HG03460 (cell line): ENCODE measurements around the gene CHST3.
"Not testable (repeated sequence)": the region's sequence is repeated elsewhere in the genome, so short reads cannot be mapped to it uniquely, and the experiment has no call there.

Experiments
- ATAC-seq: cut with Tn5 transposase; IDR thresholded peaks from one replicate; pipeline ENCODE4 v1.9.1; 2021; ENCODE audit not compliant: unreplicated experiment

The CHST3 gene

DNA sequence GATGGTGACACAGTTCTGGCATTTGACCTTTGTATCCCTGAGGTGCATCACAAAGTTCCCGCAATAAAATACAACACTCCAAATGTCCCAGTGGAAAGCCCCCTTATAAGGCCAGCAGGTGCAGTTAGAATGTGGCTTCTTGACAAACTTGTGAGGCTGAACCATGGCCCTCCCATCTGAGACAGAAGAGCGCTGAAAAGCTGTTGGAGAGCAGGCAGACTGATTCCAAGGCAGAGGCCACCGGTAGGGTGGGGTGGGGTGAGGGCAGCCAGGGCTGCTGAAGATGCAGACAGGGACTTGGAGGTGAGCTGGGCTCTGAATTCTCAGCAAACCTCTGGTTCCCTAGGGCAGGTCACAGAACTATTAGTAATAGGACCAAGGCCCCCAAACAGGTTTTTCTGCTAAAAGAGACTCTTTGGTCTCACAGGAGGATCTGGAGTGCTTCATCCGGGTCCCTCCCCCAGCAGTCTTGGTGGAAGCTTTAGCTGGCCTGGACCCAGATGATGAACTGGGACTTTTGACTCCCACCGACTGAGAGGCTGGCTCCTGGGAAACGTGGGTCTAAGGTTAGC, 15.6 kb upstream of the CHST3 start:
- ATAC-seq = no peak

DNA sequence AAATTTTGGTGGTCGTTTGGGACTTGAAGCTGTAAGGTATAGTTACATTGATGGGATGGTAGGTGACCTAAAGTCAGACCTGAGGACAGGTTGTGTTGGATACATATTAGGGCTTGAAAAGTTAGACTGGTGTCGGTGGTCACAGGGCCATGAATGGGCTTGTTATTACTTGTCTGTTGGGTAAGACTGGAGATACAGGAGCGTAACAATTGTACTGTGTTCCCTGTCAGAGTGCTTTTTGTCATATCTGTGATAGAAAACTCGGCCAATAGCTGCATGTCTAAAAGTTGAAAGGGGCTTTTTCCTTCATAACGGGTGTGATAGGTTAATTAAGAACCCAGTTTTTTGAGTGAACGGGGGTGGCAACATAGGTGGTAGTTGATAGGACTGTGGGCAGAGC, 13.5 kb upstream of the CHST3 start:
- no peak for ATAC-seq

DNA sequence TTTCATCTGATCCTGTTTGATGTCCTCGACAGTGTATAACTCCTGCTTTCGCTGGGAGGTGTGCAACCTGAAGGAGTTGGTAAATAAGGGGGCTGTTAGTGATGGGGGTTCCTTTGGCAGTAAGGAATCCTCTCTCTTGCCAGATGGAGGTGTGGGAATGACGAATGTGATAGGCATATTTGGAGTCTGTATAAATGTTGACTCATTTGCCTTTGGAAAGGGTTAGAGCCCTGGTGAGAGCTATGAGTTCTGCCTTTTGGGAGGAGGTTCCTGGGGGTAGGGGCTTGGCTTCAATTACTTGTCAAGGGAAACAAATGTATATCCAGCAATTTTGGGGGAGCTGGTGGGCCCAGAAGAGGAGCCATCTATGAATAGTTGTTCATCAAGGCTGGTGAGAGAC, 11.4 kb upstream of the CHST3 start:
- no peak for ATAC-seq

DNA sequence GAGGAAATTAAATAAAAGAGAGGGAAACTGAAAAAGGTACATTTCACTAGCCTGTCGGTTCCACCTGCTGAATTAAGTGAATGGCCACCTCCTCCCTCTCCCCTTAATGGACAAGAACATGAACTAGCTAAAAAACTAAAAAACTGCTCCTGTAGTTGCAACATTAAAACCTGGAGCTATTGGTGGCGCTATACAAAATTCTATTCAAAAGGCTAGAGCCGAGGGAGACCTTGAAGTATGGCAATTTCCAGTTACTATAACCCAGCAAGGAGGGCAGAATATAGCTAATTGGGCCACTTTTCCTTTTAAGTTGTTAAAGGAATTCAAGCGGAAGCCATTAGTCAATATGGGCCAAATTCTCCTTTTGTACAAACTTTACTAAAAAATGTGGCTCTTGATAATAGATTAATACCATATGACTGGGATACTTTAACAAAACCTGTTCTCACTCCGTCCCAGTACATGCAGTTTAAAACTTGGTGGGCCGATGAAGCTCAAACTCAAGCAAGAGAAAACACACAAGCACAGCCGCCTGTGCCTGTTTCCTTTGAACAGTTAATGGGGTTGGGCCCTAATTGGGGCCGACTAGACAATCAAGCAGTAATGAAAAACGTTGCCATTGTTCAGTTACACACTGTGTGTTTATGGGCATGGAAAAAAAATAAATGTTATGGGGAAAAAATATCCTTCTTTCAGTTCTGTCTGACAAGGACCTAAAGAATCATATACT, 6.5 kb upstream of the CHST3 start:
- no peak for ATAC-seq

DNA sequence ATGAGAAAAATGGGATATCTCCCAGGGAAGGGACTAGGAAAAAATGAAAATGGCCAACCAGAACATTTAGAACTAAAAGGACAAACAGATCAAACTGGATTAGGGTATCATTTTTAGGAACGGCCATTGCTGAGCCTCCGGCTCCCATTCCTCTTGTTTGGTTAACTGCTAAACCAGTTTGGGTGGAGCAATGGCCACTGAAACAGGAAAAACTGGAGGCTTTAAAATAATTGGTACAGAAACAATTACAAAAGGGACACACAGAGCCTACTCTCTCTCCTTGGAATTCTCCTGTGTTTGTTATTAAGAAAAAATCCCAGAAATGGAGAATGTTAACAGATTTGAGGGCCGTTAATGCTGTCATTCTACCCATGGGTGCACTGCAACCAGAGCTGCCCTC, 4.7 kb upstream of the CHST3 start:
- no peak for ATAC-seq

DNA sequence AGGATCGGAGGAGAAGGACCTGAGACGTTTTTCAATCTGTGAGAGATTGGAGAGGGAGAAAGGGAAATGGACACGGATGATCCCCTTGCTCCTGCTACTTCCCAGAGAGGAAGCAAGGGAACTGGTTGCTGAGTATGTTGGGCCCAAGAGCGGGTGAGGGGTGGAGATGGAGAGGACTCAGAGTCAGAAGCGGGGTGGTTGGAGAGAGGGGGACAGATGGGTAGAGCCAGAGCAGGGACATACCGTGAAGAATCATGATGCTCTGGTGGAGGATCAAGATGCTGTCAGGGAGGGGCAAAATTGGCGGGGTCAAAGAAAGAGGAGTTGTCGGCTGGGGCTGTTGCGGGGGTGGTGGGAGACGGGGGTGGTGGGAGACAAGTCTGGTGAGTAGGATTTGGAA, 2.4 kb upstream of the CHST3 start:
- ATAC-seq = no peak

DNA sequence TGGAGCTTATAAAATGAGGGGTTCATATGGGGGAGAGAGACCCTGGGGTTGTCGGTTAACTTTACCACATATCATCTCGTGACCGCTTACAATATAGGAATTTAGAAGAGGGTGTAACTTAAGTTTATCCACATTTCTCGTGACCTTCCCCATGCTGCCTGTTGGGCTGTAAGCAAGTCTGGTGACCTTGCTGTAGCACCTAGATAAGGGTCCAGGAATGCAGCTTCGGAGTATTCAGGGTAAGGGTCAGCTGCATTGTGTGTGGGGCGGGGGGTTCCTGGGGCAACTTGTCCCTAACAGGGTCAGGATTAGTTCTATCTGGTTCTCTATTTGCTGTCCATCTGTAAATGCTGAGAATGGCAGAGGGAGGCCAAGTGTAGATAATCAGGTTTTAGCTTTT, 1.3 kb upstream of the CHST3 start:
- ATAC-seq = no peak

DNA sequence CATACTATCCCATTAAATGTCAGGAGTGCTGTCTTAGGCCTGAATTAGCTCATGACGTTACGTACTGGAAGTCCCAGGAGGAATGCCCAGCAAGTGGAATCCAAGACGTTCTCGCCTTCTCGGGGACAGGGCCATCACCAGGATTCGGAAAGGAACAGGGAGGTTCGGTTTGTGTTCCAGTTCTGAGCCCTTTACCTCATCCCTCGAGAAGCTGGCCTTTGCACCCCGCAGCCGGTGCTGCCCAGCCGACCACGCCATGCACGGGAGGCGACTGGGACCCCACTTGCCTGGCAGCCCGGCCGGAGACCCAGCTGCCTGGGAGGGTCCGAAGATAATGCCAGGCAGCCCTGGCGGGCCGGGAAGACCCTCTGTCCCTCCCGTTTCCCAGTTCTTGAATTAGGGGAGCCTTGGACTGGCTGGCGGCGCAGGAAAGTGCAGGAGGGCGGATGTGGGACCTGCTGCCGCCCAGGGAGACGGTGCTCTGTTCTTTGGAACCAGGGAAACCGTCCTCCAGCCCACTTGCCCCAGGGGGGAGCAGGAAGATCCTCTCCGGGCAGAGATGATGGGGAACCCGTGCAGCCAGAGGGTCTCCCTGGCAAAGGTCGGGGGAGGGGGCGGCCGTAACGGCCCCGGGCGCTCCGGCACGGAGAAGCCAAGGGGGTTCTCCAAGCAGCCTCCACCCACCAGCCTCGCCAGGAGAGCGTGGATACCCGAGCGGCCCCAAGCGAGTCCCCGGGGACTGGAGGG, 671 bp upstream of the CHST3 start:
- no peak for ATAC-seq

DNA sequence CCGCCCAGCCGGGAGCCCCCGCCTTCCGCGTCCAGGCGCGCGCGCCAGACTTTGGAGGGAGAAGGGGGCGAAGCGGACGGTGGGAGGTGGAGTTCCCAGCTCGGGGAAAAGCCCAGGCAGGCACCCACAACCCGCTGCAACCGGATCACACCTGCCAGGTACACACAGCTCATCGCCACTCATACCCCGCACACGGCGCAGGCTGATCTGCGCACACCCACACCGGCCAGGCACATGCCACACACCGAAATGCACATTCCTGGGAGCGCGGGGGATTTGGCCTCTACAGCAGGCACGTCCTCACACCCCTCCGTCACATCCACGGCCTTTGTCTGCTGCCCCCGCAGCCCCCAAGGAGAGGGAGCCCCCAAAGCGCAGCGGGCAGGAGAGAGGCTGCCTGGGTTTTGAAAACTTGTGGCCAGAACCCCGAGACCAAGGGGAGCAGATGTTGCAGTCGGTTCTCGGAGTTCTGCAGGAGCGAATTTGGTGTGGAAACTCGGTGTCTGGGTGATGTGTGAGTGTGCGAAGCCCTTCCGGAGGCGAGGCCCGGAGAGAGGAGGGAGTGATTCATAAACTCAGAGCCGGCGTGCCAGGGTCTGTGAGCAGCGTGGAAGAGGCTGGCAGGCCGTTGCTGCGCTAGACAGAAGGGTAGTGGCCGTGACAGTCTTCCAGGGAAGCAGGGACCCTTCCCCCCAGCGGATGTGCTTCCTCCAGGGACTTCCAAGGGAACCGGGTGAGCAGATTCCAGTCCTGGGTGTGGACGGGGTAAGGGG, 734 bp downstream of the CHST3 start:
- ATAC-seq = no peak

DNA sequence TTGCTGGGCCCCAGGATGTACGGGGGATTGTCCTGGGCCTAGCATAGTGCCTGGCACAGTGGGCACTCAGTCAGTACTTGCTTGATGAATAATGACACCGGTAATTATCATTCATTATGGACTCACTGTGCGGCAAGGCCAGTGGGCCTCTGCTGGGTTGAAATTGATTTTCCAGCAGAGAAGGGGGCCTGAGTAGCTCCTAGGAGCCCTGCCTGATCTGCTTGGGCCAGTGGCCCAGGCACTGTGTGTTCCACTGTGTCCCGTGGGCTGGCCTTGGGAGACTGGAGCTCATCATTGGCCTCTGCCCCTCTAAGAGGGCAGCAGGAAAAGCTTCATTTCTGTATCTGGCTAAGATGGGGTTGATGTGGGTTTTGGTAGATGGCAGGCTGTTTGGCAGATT, 1.4 kb downstream of the CHST3 start:
- no peak for ATAC-seq

DNA sequence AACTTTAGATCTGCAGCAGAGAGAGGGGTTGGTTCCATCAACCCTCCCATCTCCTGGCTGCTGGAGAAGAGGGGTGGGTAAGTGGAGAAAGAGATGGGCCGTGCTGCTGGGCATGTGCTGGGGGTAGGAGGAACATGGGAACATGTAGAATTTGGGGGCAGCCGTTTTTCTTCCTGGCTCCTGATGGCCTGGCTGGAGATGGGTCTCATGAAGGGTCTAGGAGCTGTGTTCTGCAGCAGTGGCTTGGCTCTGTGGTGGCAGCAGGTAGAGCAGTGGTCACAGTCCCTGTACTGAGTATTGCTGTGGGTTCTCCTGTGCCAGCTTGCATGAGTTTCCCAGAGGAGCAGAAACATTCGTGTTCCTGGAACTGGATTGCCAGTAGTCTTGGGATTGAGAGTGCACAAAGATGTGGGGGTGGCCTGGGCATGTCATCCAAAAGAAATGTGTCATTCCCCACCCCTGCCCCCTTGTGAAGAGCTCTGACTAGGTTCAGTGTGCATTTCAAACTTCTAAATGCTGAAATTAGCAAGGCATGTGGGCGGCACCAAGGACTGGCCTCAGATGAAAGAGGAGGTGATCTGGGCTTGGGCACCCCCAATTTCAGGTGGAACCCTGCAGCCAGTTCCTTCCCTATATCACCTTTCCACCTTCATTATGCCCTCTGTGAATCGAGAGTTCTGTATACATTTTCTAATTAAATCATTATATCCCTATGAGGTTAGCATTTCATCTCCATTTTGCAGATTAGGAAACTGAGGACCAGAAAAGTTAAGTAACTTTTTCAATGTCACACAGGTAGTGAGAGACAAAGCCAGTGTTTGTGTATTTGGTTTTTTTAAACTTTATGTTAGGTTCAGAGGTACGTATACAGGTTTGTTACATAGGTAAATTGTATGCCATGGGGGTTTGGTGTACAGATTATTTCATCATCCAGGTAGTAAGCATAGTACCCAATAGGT, 2.1 kb downstream of the CHST3 start:
- no peak for ATAC-seq

DNA sequence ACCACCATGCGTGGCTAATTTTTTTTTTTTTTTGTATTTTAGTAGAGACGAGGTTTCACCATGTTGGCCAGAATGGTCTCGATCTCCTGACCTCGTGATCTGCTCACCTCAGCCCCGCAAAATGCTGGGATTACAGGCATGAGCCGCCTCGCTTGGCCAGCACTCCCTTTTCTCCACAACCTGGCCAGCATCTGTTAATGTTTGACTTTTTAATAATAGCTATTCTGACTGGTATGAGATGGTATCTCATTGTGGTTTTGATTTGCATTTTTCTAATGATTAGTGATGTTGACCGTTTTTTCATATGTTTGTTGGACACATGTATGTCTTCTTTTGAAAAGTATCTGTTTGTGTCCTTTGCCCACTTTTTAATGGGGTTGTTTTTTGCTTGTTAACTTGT, 3.8 kb downstream of the CHST3 start:
- ATAC-seq = not testable (repeated sequence)

DNA sequence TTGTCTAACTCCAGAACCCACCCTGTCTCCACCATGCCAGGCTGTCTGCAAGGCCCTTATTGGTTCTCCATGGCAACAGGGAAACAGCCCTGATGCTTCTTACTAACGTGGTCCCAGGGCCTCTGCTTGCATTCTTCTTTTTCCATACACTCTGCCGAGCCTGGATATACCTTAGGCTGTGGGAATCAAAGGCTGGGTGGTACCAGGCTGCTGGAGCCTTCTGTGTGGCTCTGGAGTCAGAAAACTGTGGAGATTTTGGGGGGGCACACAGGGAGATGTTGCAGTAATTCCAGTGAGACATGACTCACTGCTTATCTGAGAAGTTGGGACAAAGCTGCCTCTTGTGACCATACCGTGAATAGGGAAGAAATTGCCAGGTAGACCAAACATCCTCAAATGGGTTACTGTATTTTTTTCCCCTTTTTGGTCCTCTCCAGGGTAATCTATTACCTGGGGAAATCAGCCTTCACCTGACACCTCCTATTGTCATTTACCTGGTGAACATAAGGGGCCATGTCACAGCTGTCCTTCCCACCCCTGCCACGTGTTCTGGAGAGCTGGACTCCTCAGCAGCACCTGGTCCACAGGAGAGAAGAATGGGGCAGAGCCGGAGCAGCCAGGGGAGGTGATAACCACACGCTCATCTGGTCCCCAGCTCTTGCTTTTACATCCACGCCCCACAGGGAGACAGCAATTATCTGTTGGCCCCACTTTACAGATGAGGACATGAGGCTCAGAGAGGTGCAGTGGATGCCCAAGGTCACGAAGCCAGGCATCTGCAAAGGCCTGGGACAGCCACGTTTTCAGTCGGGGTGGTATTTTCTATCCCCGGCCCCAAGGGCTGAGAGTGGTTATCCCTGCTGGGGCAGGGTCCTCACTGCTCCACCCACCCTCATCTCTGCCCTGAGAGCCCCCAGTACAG, 4.6 kb downstream of the CHST3 start:
- ATAC-seq = no peak

DNA sequence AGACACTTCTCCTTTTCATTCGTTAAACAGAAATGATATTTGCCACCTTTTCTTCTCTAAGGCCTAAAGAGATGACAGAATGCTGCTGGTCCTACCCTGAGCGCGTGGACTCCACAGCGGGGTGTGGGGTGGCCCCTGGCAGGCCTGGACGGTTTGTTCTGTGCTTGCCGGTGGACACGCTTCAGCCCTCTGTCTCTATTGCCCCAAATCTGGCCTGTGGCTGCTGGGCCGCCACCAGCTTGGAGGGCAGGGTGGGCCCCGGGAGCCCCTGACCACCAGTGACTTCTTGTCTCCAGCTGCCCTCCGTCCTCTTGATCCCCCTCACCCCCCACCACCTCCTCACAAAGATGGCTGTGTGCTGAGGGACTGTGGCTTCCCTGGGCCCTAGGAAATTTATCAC, 5.7 kb downstream of the CHST3 start:
- ATAC-seq = no peak

DNA sequence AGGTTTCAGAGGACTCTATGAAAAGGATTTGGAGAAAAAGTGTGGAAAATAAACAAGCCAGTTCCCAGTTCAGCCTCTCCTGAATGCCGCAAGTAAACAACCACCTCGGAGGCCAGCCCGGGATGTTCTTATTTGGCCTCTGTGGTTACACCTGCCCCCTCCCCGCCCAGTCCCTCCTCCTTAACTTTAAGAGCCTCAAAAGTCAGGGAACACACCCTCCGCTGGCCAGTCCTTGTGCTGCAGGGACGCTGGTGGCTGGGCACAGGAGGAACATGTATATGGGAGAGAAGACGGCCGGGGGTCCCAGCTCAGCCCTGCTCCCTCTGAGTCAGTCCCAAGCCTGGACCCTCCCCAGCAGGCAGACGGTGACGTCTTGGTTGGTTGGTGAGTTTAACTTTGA, 6.1 kb downstream of the CHST3 start:
- ATAC-seq = no peak

DNA sequence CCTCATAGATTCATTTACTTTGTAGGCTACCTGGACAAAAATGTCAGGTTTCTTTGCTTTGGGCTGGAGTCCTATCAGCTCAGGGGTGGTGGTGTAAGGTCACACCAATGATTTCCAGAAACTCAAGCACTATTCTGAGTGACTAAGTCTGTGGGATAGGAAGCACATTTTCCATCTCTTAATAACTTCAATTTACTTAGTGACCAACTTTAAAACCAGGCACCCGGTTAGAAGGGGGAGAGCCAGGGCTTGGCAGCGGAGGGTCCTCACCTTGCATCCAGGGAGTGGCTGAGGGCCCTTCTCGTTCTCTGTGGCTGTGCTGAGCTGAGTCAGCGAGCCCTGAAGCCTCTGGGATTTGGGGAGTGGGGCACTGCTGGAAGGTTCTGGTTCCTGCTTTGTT, 6.7 kb downstream of the CHST3 start:
- ATAC-seq = no peak

DNA sequence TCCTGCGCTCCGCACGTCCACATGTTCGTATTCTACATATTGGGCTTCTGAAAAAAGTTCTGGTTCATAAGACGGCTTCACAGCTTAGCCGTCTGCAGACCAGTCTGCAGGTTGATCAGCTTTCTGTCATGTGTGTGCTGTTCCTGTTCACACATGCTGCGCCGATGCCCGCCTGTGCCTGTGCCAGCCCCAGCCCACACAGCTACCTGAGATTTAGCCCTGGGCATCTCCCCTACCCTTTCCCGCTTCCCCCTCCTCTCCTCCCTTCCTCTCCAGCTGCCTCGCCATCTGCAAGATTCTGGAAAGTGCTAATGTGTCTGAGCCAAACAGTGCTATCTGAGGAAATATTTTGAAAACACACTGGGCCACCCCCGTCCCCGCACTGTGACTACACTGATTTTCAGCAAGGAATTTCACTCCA, 7.1 kb downstream of the CHST3 start:
- ATAC-seq = no peak

DNA sequence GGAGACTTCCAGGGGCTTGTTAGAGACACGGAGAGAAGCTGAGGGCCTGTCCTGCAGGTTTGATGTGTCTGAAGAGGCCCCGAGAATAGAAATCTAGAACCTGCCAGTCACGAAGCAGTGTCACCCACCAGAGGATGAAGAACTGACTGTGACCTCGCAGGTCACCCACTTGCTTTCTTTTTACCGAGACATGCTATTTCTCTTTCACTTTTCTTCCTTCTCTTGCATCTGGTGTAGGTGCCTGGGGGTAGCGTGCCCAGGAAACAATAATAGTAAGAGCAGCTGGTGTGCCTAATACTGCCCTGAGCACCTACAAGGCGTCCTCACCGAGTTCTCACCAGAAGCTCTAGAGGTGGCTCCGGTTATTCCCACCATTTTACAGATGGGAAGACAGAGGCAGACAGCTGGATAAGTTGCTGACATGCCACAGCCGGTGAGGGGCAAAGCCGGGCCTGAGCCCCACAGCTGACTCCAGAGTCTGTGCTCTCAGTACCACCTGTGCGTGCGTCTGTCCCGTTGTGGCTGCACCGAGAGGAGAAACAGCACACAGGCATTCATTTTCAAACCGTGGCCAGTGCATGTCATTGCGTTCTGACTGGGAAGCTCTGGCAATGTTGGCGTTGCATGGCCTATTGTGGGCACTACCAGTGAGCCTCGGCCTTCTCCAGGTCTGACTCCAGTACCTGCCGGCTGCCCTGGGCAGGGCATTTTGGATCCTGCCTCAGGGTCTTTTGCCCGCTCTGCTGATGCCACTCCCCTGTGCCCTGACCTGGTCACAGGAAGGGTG, 7.8 kb downstream of the CHST3 start:
- no peak for ATAC-seq
